GM12865 (cell line): ENCODE results near the gene MAGI2.

Source experiments
- DNase-seq: peaks from one replicate; pipeline ENCODE4 v3.0.0; 2010; ENCODE audit warnings: low read depth
- H3K4me3 ChIP-seq: 2 replicates; pipeline ENCODE4 v1.5.1; 2011; ENCODE audit warnings: mild to moderate bottlenecking, low read depth, low read length, control low read depth
- TF ChIP-seq, protein P1 (sequence below): IDR thresholded peaks from 2 replicates; pipeline ENCODE4 v1.5.1; 2011; ENCODE audit warnings: low read length, control low read depth, low read depth, inconsistent platforms; ENCODE audit not compliant: insufficient read depth; ENCODE audit errors: missing control alignments

MAGI2 gene

DNA sequence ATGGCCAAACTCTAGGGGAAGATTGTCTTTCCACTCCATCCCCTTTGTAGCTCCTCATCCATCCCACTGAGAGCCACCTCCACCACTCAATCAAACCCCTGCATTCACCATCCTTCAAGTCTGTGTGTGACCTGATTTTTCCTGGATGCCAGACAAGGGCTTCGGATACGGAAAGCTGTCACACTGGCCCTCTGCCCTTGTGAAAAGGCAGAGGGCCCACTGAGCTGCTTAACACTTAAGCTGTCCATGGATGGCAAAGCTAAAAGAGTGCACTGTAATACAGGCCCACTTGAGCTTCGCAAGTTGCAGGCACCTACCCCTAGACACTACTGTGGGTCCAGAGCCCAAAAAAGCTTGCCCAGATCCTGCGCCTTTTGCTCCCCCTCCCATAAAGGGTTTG is 237.2 kb downstream of the MAGI2 start:
- no peak overlapping the region for H3K4me3 ChIP-seq
- no peak for DNase-seq
- TF ChIP-seq, protein P1, sequence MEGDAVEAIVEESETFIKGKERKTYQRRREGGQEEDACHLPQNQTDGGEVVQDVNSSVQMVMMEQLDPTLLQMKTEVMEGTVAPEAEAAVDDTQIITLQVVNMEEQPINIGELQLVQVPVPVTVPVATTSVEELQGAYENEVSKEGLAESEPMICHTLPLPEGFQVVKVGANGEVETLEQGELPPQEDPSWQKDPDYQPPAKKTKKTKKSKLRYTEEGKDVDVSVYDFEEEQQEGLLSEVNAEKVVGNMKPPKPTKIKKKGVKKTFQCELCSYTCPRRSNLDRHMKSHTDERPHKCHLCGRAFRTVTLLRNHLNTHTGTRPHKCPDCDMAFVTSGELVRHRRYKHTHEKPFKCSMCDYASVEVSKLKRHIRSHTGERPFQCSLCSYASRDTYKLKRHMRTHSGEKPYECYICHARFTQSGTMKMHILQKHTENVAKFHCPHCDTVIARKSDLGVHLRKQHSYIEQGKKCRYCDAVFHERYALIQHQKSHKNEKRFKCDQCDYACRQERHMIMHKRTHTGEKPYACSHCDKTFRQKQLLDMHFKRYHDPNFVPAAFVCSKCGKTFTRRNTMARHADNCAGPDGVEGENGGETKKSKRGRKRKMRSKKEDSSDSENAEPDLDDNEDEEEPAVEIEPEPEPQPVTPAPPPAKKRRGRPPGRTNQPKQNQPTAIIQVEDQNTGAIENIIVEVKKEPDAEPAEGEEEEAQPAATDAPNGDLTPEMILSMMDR = no peak

DNA sequence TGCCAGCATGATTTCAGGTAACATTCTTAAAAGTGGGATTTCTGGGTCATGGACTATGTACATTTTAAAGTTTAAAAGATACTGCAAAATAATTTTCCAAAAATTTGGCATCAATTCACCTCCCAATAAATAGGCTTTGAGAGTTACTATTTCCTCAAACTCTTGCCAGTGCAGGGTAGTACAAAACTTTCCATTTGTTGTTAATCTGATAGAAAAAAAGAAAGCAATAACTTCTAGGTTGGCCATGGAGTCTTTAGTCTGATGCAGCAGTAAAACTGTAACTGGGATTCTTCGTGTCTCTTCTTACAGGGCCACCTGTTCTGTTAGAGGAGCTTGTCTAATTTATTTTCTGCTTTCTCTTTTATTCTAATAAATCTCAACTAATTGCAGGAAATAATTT is 241.1 kb downstream of the MAGI2 start:
- TF ChIP-seq, protein P1 = no peak
- no peak for DNase-seq
- H3K4me3 ChIP-seq = no peak overlapping the region

DNA sequence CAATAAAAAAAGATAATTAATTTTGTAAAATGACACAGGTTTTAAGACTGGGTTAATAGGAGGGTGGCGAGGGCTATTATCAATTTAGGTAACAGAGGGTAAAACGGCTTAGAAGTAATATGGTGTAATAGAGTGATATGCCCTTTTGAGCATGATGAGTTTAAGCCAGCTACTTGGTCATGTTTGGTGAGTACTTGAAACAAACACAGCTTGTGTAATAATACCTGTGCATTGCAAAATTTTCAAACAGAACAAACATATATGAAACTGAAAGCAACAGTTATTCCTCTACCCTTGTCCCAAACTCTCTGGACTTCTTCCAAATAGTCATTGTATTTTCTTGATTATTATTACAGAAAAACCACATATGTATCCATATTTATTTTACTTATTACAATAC is 241.7 kb downstream of the MAGI2 start:
- TF ChIP-seq, protein P1 = no peak
- no peak for DNase-seq
- H3K4me3 ChIP-seq = no peak overlapping the region

DNA sequence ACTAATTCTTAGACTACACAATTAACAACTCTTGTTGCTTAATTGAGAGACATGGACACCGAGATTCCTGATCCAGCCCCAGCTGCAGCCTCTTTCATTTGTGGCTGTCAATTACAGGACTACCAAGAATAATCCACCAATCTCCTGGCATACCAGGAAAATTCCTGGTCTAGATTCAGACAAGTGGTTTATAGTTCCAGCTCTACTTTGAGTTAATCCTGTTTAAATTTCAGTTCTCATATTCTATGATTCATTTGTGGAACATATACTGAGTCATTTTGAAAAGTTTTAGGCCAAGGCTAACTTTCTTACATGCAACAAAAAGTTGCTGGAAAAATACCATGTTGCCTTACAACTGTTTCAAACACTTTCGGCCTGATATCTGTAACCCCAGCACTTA is 253.5 kb downstream of the MAGI2 start:
- DNase-seq = no peak
- TF ChIP-seq, protein P1 = no peak
- H3K4me3 ChIP-seq = no peak overlapping the region

DNA sequence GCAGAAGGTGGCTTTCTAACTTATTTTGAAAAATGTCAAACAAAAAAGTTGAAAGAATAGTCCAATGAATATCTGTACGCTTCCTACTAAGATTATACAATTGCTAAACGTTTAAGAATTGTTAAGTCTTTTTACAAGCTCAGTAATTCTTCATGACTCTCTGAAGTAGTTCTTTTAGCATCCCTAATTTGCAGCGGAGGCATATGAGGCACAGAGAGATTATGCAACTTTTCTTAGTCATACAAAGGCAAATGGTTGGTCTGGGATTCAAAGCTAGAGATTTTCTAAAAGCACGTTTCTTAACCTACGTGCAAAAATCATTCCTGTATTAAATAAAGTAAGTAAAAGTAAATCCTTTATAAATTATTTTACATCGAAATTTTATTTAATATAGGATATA is 254.2 kb downstream of the MAGI2 start:
- TF ChIP-seq, protein P1 = no peak
- no peak overlapping the region for H3K4me3 ChIP-seq
- DNase-seq = no peak

DNA sequence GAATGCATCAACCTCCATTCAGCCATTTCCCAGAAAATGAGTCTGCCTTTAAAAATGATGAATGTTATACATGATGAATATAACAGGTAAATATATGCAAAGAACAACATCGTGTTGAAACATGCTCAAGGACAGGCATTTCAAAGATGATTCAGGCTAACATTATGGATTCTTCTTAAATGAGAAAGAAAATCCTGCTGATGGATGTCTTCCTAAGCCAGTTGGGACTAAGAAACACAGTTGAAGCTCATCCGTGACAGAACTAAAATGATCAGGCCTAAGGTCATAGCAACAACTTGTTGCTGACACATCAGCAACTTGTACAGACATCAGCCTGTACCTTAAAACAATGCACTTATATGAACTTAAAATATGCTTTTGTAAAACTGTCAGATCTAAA is 267.9 kb downstream of the MAGI2 start:
- no peak for DNase-seq
- no peak overlapping the region for H3K4me3 ChIP-seq
- TF ChIP-seq, protein P1 = no peak

DNA sequence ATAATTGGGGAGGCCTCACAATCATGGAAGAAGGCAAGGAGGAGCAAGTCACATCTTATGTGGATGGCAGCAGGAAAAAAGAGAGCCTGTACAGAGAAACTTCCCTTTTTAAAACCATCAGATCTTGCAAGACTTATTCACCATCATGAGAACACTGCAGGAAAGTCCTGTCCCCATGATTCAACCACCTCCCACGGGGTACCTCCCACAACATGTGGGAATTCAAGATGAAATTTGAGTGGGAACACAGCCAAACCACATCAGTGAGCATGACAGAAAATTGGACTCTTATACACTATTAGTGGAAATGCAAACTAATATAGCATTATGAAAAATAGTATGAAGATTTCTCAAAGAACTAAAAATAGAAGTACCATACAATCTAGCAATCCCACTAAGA is 271.2 kb downstream of the MAGI2 start:
- TF ChIP-seq, protein P1 = no peak
- DNase-seq = no peak
- no peak overlapping the region for H3K4me3 ChIP-seq
